CD4-positive, CD25-positive, alpha-beta regulatory T cell (primary cell): ENCODE results near the gene HENMT1. TPM values are rescaled to one million over a fixed set of nuclear protein-coding genes. Genes with fewer than 3 reads are reported as not detected.
A peak's percentile ranks its signal among the peaks of the same experiment; 100 is the strongest.
"Not testable (repeated sequence)": the region's sequence is repeated elsewhere in the genome, so short reads cannot be mapped to it uniquely, and the experiment has no call there.

Experiments
- ATAC-seq, 2 donors: fragments of 150-1000 bp; cut with Tn5 transposase; one replicate each; pipeline ENCODE4 v1.10.0; 2021; ENCODE audit warnings: low read depth in 2 of 2, moderate number of reproducible peaks in 2 of 2, moderate library complexity in 1 of 2
- DNase-seq, 3 donors: peaks; one replicate each; pipeline versions ENCODE4 v3.0.0 to v3.0.0-alpha.2; 2012 to 2022; ENCODE audit warnings: mixed read lengths in 1 of 3
- H3K27ac ChIP-seq: one replicate; pipeline ENCODE4 v1.7.0; 2013; ENCODE audit warnings: mild to moderate bottlenecking, low read length; ENCODE audit not compliant: insufficient read depth, poor library complexity, severe bottlenecking
- H3K27me3 ChIP-seq: one replicate; pipeline ENCODE4 v1.7.0; 2013; ENCODE audit warnings: low read length; ENCODE audit not compliant: control insufficient read depth, insufficient read depth
- H3K36me3 ChIP-seq: one replicate; pipeline ENCODE4 v1.7.0; 2013; ENCODE audit warnings: mild to moderate bottlenecking, low read length, moderate library complexity; ENCODE audit not compliant: control insufficient read depth, insufficient read depth
- H3K4me1 ChIP-seq: 2 replicates; pipeline ENCODE4 v1.7.0; 2013; ENCODE audit warnings: mild to moderate bottlenecking, low read length; ENCODE audit not compliant: insufficient read depth, control insufficient read depth, poor library complexity, severe bottlenecking
- H3K4me3 ChIP-seq: one replicate; pipeline ENCODE4 v1.7.0; 2013; ENCODE audit warnings: low read depth, mild to moderate bottlenecking, low read length, moderate library complexity
- H3K9me3 ChIP-seq, 2 experiments: 1 replicate in 1 of 2; 2 replicates in 1 of 2; pipeline ENCODE4 v1.7.0; 2013; ENCODE audit warnings: low read length in 2 of 2, mild to moderate bottlenecking in 1 of 2, moderate library complexity in 1 of 2; ENCODE audit not compliant: control insufficient read depth in 2 of 2
- H3K27ac Mint-ChIP-seq, 3 donors: one replicate each; pipeline ENCODE4 v1.8.0; 2020 to 2022; ENCODE audit warnings: mild to moderate bottlenecking in 3 of 3, mixed read lengths in 3 of 3, moderate library complexity in 2 of 3
- H3K27me3 Mint-ChIP-seq: one replicate; pipeline ENCODE4 v1.8.0; 2022; ENCODE audit warnings: mild to moderate bottlenecking, mixed read lengths
- H3K36me3 Mint-ChIP-seq: one replicate; pipeline ENCODE4 v1.8.0; 2020; ENCODE audit warnings: mixed read lengths
- H3K4me1 Mint-ChIP-seq, 4 donors: one replicate each; pipeline ENCODE4 v1.8.0; 2020 to 2022; ENCODE audit warnings: mixed read lengths in 4 of 4, mild to moderate bottlenecking in 1 of 4
- H3K4me3 Mint-ChIP-seq, 4 donors: one replicate each; pipeline ENCODE4 v1.8.0; 2020 to 2022; ENCODE audit warnings: mild to moderate bottlenecking in 4 of 4, mixed read lengths in 4 of 4, moderate library complexity in 3 of 4
- H3K9me3 Mint-ChIP-seq, 7 donors: one replicate each; pipeline ENCODE4 v1.8.0; 2020 to 2022; ENCODE audit warnings: mixed read lengths in 7 of 7, mild to moderate bottlenecking in 3 of 7, moderate library complexity in 2 of 7
- polyA plus RNA-seq, 4 donors: library from polyadenylated mRNA; unstranded; fragments of 300-500 nt; fragmentation: Illumina TruSeq; gene quantifications; one replicate each; pipeline ENCODE4 v1.2.3, GENCODE V29; 2021
- total RNA-seq: library from RNA; stranded (reverse); gene quantifications from one replicate; pipeline ENCODE4 v1.2.3, GENCODE V29; 2022

Gene HENMT1
- total and polyA plus RNA-seq, 5 donors from 2014 or later = 7.8 to 36.1 (median 29.7) TPM

- Mint-ChIP-seq H3K4me1 (peaks cover 0 to 19% (median 4%) of the 10 kb centered on the region in 4 donors), H3K36me3 (peaks cover 5% of the 10 kb centered on the region), H3K27ac (no peak overlapping the region), H3K27me3 (peaks cover 13% of the 10 kb centered on the region), H3K9me3 (no peaks in the 10 kb centered on the region), H3K4me3 (no peak overlapping the region)
- no peak overlapping the region for H3K4me3 ChIP-seq
- ATAC-seq (no peak), DNase-seq (no peak)
- no peak overlapping the region for H3K27ac ChIP-seq
- H3K4me1 ChIP-seq = peaks cover 5% of the 10 kb centered on the region
- H3K9me3 ChIP-seq = no peaks in the 10 kb centered on the region
- peaks cover 2% of the 10 kb centered on the region for H3K27me3 ChIP-seq
- no peaks in the 10 kb centered on the region for H3K36me3 ChIP-seq
These were observed 7.9 kb upstream of the HENMT1 start for GRCh38 chr1:108668777-108669176.

GRCh38 chr1:108667422-108667821 is 6.5 kb upstream of the HENMT1 start:
- not testable (repeated sequence) for H3K27ac Mint-ChIP-seq, H3K4me1 ChIP-seq, ATAC-seq, H3K4me3 ChIP-seq, H3K9me3 Mint-ChIP-seq, DNase-seq, H3K27me3 Mint-ChIP-seq, H3K27me3 ChIP-seq, H3K36me3 ChIP-seq, H3K4me3 Mint-ChIP-seq, H3K27ac ChIP-seq, H3K36me3 Mint-ChIP-seq, H3K9me3 ChIP-seq
- peaks cover 0 to 31% (median 7%) of the 10 kb centered on the region in 4 donors for H3K4me1 Mint-ChIP-seq

- H3K4me3 ChIP-seq = no peak overlapping the region
- no peak overlapping the region for H3K4me3 Mint-ChIP-seq
- H3K27ac Mint-ChIP-seq = no peak overlapping the region
- peaks cover 21% of the 10 kb centered on the region for H3K4me1 ChIP-seq
- H3K27me3 Mint-ChIP-seq = no peaks in the 10 kb centered on the region
- no peak overlapping the region for H3K27ac ChIP-seq
- H3K9me3 ChIP-seq = no peaks in the 10 kb centered on the region
- H3K27me3 ChIP-seq = no peaks in the 10 kb centered on the region
- no peaks in the 10 kb centered on the region for H3K36me3 ChIP-seq
- H3K36me3 Mint-ChIP-seq = peaks cover 5% of the 10 kb centered on the region
- peaks cover 0 to 43% (median 12%) of the 10 kb centered on the region in 4 donors for H3K4me1 Mint-ChIP-seq
- DNase-seq (no peak), ATAC-seq (no peak)
- H3K9me3 Mint-ChIP-seq = no peaks in the 10 kb centered on the region
These were observed 4.9 kb upstream of the HENMT1 start for GRCh38 chr1:108665771-108666170.

GRCh38 chr1:108665067-108665466 is 4.2 kb upstream of the HENMT1 start:
- Mint-ChIP-seq H3K27ac (no peak overlapping the region), H3K36me3 (peaks cover 5% of the 10 kb centered on the region), H3K27me3 (no peaks in the 10 kb centered on the region), H3K4me1 (peaks cover 3 to 45% (median 16%) of the 10 kb centered on the region in 4 donors), H3K4me3 (no peak overlapping the region), H3K9me3 (no peaks in the 10 kb centered on the region)
- no peaks in the 10 kb centered on the region for H3K9me3 ChIP-seq
- H3K27ac ChIP-seq = no peak overlapping the region
- no peak overlapping the region for H3K4me3 ChIP-seq
- H3K36me3 ChIP-seq = no peaks in the 10 kb centered on the region
- no peak for DNase-seq
- ATAC-seq = no peak
- no peaks in the 10 kb centered on the region for H3K27me3 ChIP-seq
- peaks cover 21% of the 10 kb centered on the region for H3K4me1 ChIP-seq

- no peak overlapping the region for H3K27ac ChIP-seq
- no peak overlapping the region for H3K27ac Mint-ChIP-seq
- DNase-seq (no peak), ATAC-seq (no peak)
- H3K27me3 ChIP-seq = no peaks in the 10 kb centered on the region
- no peaks in the 10 kb centered on the region for H3K9me3 Mint-ChIP-seq
- H3K9me3 ChIP-seq = no peaks in the 10 kb centered on the region
- peaks cover 5% of the 10 kb centered on the region for H3K36me3 Mint-ChIP-seq
- H3K4me1 ChIP-seq = peaks cover 16% of the 10 kb centered on the region
- H3K4me3 Mint-ChIP-seq = peak overlapping the region in 1 of 4 donors; percentile 10
- peaks cover 9 to 45% (median 20%) of the 10 kb centered on the region in 4 donors for H3K4me1 Mint-ChIP-seq
- H3K36me3 ChIP-seq = no peaks in the 10 kb centered on the region
- H3K4me3 ChIP-seq = no peak overlapping the region
- no peaks in the 10 kb centered on the region for H3K27me3 Mint-ChIP-seq
These were observed 3.6 kb upstream of the HENMT1 start for GRCh38 chr1:108664481-108664880.

- Mint-ChIP-seq H3K9me3 (no peaks in the 10 kb centered on the region), H3K4me1 (peaks cover 10 to 46% (median 22%) of the 10 kb centered on the region in 4 donors), H3K4me3 (peak overlapping the region; percentile 11 to 87 (median 48)), H3K27ac (peak overlapping the region; percentile 5 to 95 (median 66)), H3K27me3 (no peaks in the 10 kb centered on the region), H3K36me3 (peaks cover 5% of the 10 kb centered on the region)
- Histone ChIP-seq H3K36me3 (no peaks in the 10 kb centered on the region), H3K9me3 (no peaks in the 10 kb centered on the region), H3K4me3 (no peak overlapping the region), H3K27me3 (no peaks in the 10 kb centered on the region), H3K4me1 (peaks cover 16% of the 10 kb centered on the region), H3K27ac (no peak overlapping the region)
- DNase-seq (no peak), ATAC-seq (no peak)
These were observed 2.2 kb upstream of the HENMT1 start for GRCh38 chr1:108663074-108663473.

GRCh38 chr1:108657356-108658080 is 3.4 kb downstream of the HENMT1 start:
- Histone ChIP-seq H3K9me3 (no peaks in the 10 kb centered on the region), H3K4me1 (peaks cover 16% of the 10 kb centered on the region), H3K4me3 (no peak overlapping the region), H3K27ac (no peak overlapping the region), H3K36me3 (peaks cover 7% of the 10 kb centered on the region), H3K27me3 (no peaks in the 10 kb centered on the region)
- Mint-ChIP-seq H3K27me3 (no peaks in the 10 kb centered on the region), H3K36me3 (peaks cover 16% of the 10 kb centered on the region), H3K4me3 (peak overlapping the region in 1 of 4 donors; percentile 71), H3K4me1 (peaks cover 7 to 44% (median 30%) of the 10 kb centered on the region in 4 donors), H3K27ac (peak overlapping the region; percentile 7 to 78 (median 47)), H3K9me3 (peaks cover 0 to 3% (median 0%) of the 10 kb centered on the region in 7 donors)
- no peak for DNase-seq
- ATAC-seq = no peak
